GM18861 (cell line): ENCODE measurements around the gene TRIM66.
"Not testable (repeated sequence)": the region's sequence is repeated elsewhere in the genome, so short reads cannot be mapped to it uniquely, and the experiment has no call there.

Experiments
- ATAC-seq: cut with Tn5 transposase; IDR thresholded peaks from one replicate; pipeline ENCODE4 v1.9.1; 2021; ENCODE audit not compliant: unreplicated experiment

The TRIM66 gene

GRCh38 chr11:8691601-8692000 lies 9.1 kb upstream of the TRIM66 start:
- no peak for ATAC-seq

GRCh38 chr11:8690374-8691342 lies 8.2 kb upstream of the TRIM66 start:
- no peak for ATAC-seq

GRCh38 chr11:8689726-8690255 lies 7.3 kb upstream of the TRIM66 start:
- no peak for ATAC-seq

GRCh38 chr11:8688414-8689362 lies 6.2 kb upstream of the TRIM66 start:
- ATAC-seq: peak; percentile 85

- ATAC-seq: no peak
Observed at GRCh38 chr11:8686325-8686724, 3.9 kb upstream of the TRIM66 start.

GRCh38 chr11:8685820-8686219 lies 3.4 kb upstream of the TRIM66 start:
- no peak for ATAC-seq

GRCh38 chr11:8685306-8685705 lies 2.8 kb upstream of the TRIM66 start:
- no peak for ATAC-seq

- no peak for ATAC-seq
Observed at GRCh38 chr11:8684600-8685290, 2.3 kb upstream of the TRIM66 start.

- no peak for ATAC-seq
Observed at GRCh38 chr11:8683115-8683807, 796 bp upstream of the TRIM66 start.

GRCh38 chr11:8681837-8682302 lies 595 bp downstream of the TRIM66 start:
- ATAC-seq: no peak

GRCh38 chr11:8679006-8679405 lies 3.5 kb downstream of the TRIM66 start:
- no peak for ATAC-seq

- no peak for ATAC-seq
Observed at GRCh38 chr11:8676458-8676857, 6.0 kb downstream of the TRIM66 start.

GRCh38 chr11:8674859-8675258 lies 7.6 kb downstream of the TRIM66 start:
- no peak for ATAC-seq

GRCh38 chr11:8672346-8672745 lies 10.1 kb downstream of the TRIM66 start:
- ATAC-seq: no peak

GRCh38 chr11:8671651-8672062 lies 10.8 kb downstream of the TRIM66 start:
- no peak for ATAC-seq

GRCh38 chr11:8671193-8671612 lies 11.3 kb downstream of the TRIM66 start:
- ATAC-seq: no peak

- ATAC-seq: not testable (repeated sequence)
Observed at GRCh38 chr11:8670081-8670480, 12.4 kb downstream of the TRIM66 start.

GRCh38 chr11:8665222-8665621 lies 17.2 kb downstream of the TRIM66 start:
- no peak for ATAC-seq

GRCh38 chr11:8661001-8661795 lies 21.3 kb downstream of the TRIM66 start:
- no peak for ATAC-seq
